Panc1 (cell line): ENCODE measurements around the gene IGIP. TPM values are rescaled to one million over a fixed set of nuclear protein-coding genes. Genes with fewer than 3 reads are reported as not detected.

ENCODE experiments used
- ATAC-seq: fragments of 200-7000 bp; cut with Tn5 transposase; 2 replicates; pipeline ENCODE4 v1.9.1; 2020; ENCODE audit warnings: mild to moderate bottlenecking, moderate library complexity
- BruUV-seq: library from RNA; stranded (reverse); fragments of 400-500 nt; replicated peaks from 2 replicates; lab custom pipeline; 2021; lab: Mats Ljungman, UMichigan
- CTCF ChIA-PET: fragments of 300-600 bp; sonication (Branson Sonifier 250); formaldehyde crosslinking; loops from one replicate; lab custom pipeline; 2022; ENCODE audit warnings: antibody characterized with exemption; lab: Charles Lee
- POLR2A ChIA-PET: fragments of 300-600 bp; sonication (Branson Sonifier 250); formaldehyde crosslinking; loops from one replicate; lab custom pipeline; 2022; ENCODE audit warnings: antibody characterized with exemption; lab: Charles Lee
- DNase-seq: peaks from one replicate; pipeline ENCODE4 v3.0.0-alpha.2; 2010; ENCODE audit warnings: low read depth, low spot score
- H3K27ac ChIP-seq: 2 replicates; pipeline ENCODE4 v1.5.1; 2011; ENCODE audit warnings: mild to moderate bottlenecking, low read length, inconsistent platforms
- H3K27me3 ChIP-seq: fragments of 200-500 bp; sonication (Bioruptor generic); 2 replicates; pipeline ENCODE4 v1.6.0; 2014; ENCODE audit warnings: low read length, inconsistent platforms; ENCODE audit not compliant: control insufficient read depth, insufficient read depth
- H3K36me3 ChIP-seq: fragments of 200-500 bp; sonication (Bioruptor generic); 2 replicates; pipeline ENCODE4 v1.5.1; 2014; ENCODE audit warnings: inconsistent platforms, mild to moderate bottlenecking, low read length, moderate library complexity; ENCODE audit not compliant: control insufficient read depth, insufficient read depth
- H3K4me1 ChIP-seq: 2 replicates; pipeline ENCODE4 v1.5.1; 2011; ENCODE audit warnings: inconsistent platforms, mild to moderate bottlenecking, low read length, moderate library complexity; ENCODE audit not compliant: control insufficient read depth, insufficient read depth
- H3K4me3 ChIP-seq, 2 experiments: 2 replicates each; pipeline ENCODE4 v1.5.1; 2011 to 2012; ENCODE audit warnings: low read depth in 2 of 2, low read length in 2 of 2, mild to moderate bottlenecking in 2 of 2, inconsistent platforms in 1 of 2, moderate library complexity in 1 of 2
- H3K9me3 ChIP-seq: fragments of 200-500 bp; sonication (Bioruptor generic); 2 replicates; pipeline ENCODE4 v1.5.1; 2014; ENCODE audit warnings: low read depth, mild to moderate bottlenecking, inconsistent platforms, low read length, moderate library complexity; ENCODE audit not compliant: control insufficient read depth, insufficient read depth
- POLR2AphosphoS5 ChIP-seq: IDR thresholded peaks from 2 replicates; pipeline ENCODE4 v1.6.1; 2012; ENCODE audit warnings: mild to moderate bottlenecking, low read depth, low read length, moderate library complexity
- REST ChIP-seq, 2 experiments: IDR thresholded peaks; 2 replicates each; pipeline ENCODE4 v1.6.1; 2011 to 2012; ENCODE audit warnings: low read depth in 2 of 2, control low read depth in 1 of 2, low read length in 1 of 2, mild to moderate bottlenecking in 1 of 2, moderate library complexity in 1 of 2; ENCODE audit not compliant: insufficient read depth in 1 of 2
- SIN3A ChIP-seq: IDR thresholded peaks from 2 replicates; pipeline ENCODE4 v1.6.1; 2012; ENCODE audit warnings: low read depth, mild to moderate bottlenecking, low read length, moderate library complexity, borderline replicate concordance; ENCODE audit not compliant: insufficient read depth
- TCF7L2 ChIP-seq: IDR thresholded peaks from 2 replicates; pipeline ENCODE4 v1.6.1; 2011; ENCODE audit warnings: mild to moderate bottlenecking, low read depth, low read length, inconsistent platforms
- in situ Hi-C: cut with HindIII; loops from 2 replicates; pipeline ENCODE4 v1.10.0; 2016; ENCODE audit warnings: low sequenced_read_pairs, low pct_unique_long_range_greater_than_20kb
- intact Hi-C: fragments of 100-400 bp; cut with micrococcal nuclease; formaldehyde crosslinking; loops from one replicate; pipeline ENCODE4 v1.10.0; 2022; ENCODE audit not compliant: unreplicated experiment
- total RNA-seq: library from RNA; stranded (reverse); gene quantifications from one replicate; pipeline ENCODE4 v1.2.1, GENCODE V29; 2021; ENCODE audit not compliant: unreplicated experiment
- TF ChIP-seq, protein P1 (sequence below): fragments of 450-650 bp; IDR thresholded peaks from 2 replicates; pipeline ENCODE4 v1.5.1; 2017; ENCODE audit warnings: mild to moderate bottlenecking

Gene IGIP
- total RNA-seq, 1 experiment from 2014 or later = 7.7 TPM

DNA sequence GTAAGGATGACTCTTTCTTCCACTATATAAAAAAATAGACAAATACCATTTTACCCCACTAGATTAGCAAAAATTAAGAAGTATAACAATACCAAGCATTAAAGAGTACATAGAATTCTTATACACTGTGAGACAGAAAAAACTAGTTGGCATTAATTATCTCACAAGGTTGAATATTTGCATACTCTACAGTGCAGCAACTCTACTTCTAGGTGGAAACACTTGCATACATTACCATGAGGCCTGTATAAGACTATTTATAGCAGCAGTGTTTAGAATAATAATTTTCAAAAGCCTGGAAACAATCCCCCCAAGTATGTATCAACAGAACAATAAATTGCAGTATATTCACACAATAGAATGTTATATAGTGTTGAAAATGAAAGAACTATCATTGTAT, 30.8 kb upstream of the IGIP start:
- Histone ChIP-seq H3K36me3 (no peaks in the 10 kb centered on the region), H3K9me3 (peaks cover 6% of the 10 kb centered on the region; the same call in 1 of the 2 replicates), H3K27ac (no peak overlapping the region), H3K4me1 (no peaks in the 10 kb centered on the region), H3K27me3 (peaks cover 4% of the 10 kb centered on the region; the same call in 1 of the 2 replicates), H3K4me3 (no peak overlapping the region)
- ChIA-PET CTCF (no interaction called here), POLR2A (no interaction called here)
- TF ChIP-seq, protein P1, sequence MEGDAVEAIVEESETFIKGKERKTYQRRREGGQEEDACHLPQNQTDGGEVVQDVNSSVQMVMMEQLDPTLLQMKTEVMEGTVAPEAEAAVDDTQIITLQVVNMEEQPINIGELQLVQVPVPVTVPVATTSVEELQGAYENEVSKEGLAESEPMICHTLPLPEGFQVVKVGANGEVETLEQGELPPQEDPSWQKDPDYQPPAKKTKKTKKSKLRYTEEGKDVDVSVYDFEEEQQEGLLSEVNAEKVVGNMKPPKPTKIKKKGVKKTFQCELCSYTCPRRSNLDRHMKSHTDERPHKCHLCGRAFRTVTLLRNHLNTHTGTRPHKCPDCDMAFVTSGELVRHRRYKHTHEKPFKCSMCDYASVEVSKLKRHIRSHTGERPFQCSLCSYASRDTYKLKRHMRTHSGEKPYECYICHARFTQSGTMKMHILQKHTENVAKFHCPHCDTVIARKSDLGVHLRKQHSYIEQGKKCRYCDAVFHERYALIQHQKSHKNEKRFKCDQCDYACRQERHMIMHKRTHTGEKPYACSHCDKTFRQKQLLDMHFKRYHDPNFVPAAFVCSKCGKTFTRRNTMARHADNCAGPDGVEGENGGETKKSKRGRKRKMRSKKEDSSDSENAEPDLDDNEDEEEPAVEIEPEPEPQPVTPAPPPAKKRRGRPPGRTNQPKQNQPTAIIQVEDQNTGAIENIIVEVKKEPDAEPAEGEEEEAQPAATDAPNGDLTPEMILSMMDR = no peak
- TF ChIP-seq POLR2AphosphoS5 (no peak), REST (IDR thresholded peaks at IDR 0.05; ENCODE audit: insufficient read depth in 1 of 2, low read depth in 2 of 2, low read length in 1 of 2) (no peak), TCF7L2 (no peak), SIN3A (no peak)
- BruUV-seq = no TSS peak
- no peak for ATAC-seq
- intact Hi-C loops (no loop called here), in situ Hi-C loops (no loop called here)
- no peak for DNase-seq

GRCh38 chr5:140101179-140101578, 24.6 kb upstream of the IGIP start:
- POLR2A ChIA-PET = no interaction called here
- TF ChIP-seq SIN3A (no peak), POLR2AphosphoS5 (no peak), REST (IDR thresholded peaks at IDR 0.05; ENCODE audit: insufficient read depth in 1 of 2, low read depth in 2 of 2, low read length in 1 of 2) (no peak), TCF7L2 (no peak)
- TF ChIP-seq, protein P1 = no peak
- intact Hi-C loops (no loop called here), in situ Hi-C loops (no loop called here)
- Histone ChIP-seq H3K27me3 (no peaks in the 10 kb centered on the region), H3K36me3 (no peaks in the 10 kb centered on the region), H3K9me3 (no peaks in the 10 kb centered on the region), H3K4me3 (no peak overlapping the region), H3K4me1 (peaks cover 4% of the 10 kb centered on the region), H3K27ac (no peak overlapping the region)
- DNase-seq (no peak), ATAC-seq (no peak)
- CTCF ChIA-PET = interaction anchor here (0.6 kb wide), 2 partner anchors 22 to 203 kb away, joined by 5 to 7 read pairs; no protein-coding TSS in a partner anchor
- BruUV-seq = no TSS peak
